Measurements from ENCODE around the gene ACYP2.

DNA sequence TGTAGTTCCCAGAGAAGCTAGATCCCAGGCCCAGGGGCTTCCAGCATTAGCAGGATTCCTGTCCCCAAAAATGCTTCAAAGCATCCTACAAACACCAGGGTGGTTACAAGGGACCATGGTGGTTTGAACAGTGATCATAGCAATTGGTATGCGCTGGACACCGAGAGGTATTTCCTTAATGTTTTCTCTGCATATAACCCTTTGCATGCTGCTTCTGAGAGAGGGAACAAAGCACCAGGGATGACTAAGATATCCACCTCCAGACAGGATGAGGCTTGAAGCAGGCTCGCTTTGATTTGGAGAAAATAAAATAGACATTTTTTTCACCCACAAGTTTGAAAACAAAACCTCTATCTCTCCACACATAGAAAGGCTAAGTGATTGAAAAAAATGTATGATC is 191.1 kb downstream of the ACYP2 start:
- TF ChIP-seq POLR2A (IDR thresholded peaks at IDR 0.05) = no peak
- TF ChIP-seq, protein P1, sequence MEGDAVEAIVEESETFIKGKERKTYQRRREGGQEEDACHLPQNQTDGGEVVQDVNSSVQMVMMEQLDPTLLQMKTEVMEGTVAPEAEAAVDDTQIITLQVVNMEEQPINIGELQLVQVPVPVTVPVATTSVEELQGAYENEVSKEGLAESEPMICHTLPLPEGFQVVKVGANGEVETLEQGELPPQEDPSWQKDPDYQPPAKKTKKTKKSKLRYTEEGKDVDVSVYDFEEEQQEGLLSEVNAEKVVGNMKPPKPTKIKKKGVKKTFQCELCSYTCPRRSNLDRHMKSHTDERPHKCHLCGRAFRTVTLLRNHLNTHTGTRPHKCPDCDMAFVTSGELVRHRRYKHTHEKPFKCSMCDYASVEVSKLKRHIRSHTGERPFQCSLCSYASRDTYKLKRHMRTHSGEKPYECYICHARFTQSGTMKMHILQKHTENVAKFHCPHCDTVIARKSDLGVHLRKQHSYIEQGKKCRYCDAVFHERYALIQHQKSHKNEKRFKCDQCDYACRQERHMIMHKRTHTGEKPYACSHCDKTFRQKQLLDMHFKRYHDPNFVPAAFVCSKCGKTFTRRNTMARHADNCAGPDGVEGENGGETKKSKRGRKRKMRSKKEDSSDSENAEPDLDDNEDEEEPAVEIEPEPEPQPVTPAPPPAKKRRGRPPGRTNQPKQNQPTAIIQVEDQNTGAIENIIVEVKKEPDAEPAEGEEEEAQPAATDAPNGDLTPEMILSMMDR (IDR thresholded peaks at IDR 0.05) = no peak
- TF ChIP-seq POLR2AphosphoS5 (IDR thresholded peaks at IDR 0.05) = no peak
- no peak for TF ChIP-seq EP300 (IDR thresholded peaks at IDR 0.05)
